ENCODE data around the gene CDH4.
"Not testable (repeated sequence)": the region's sequence is repeated elsewhere in the genome, so short reads cannot be mapped to it uniquely, and the experiment has no call there.

Gene CDH4

DNA sequence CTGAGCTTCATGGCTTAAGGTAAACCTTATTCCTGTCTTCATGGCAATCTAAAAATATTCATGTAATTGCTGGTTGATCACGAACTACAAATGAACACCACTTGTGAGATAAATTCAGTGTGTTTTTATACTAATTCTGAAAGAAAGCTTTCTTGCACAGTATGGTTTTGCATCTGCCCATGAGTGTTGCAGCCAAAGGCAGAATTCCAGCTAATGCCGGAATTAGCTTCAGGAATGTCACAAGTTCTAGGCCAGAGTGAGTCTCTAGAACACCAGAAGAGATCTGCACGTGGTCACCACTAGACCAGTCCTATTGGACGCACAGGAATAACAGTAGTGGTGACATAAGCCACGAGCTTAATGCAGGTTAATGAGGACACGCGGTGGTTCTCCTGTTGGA, 223.7 kb downstream of the CDH4 start:
- DNase-seq, result no peak

DNA sequence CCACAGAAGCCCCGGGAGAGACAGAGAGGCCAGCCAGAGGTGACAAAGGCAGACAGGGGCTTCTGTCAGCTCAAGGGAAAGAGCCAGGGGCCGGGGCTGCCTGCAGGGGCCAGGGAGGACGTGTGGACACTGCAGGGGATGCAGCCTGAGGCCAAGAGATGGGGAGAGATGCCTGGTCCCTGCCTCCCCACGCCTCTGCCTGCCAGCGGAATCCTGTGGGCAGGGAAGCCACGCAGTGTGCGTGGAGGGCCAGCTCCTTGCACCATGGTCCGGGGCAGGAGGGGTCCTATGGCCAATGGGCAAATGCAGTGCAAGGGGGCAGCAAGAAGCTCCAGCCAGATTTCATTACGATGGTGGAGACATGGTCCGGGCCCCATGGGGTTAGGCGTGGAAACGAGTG, 224.9 kb downstream of the CDH4 start:
- DNase-seq, result no peak

DNA sequence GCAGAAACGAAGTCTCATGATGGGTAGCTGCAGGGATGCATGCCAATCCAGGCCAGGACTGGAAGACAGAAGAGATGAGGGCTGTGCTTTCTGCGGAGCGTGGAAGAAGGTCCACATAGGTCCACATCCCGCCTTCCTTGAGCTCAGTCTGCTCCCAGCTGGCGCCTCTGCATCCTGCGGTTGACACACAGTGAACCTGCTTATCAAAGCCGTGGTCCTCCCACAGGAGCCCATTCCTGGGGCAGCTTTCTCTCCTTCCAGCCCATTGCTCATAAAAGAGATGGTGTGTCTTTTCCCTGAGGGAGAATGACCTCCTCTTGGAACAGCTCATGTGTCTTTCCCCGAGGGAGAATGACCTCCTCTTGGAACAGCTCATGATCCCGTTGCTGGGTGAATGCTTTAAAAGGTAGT, 225.4 kb downstream of the CDH4 start:
- DNase-seq, result no peak

DNA sequence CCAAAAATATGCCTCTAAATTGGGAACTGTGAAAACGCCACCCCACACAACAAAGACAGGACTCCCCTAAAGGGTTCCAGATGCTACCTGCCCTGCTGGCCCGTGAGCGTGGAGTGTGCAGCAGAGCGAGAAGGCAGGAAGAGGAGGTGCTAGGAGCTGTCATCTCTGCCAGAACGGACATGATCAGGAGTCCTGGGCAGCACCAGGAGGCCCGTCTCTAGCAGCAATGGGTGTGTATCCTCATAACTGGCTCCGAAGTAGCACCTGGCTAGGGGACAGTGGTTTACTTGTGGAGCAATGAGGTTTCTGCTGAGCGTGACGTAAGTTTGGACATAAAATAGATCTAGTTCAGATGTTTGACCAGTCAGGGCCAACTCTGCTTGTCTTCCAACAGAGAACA, 226.0 kb downstream of the CDH4 start:
- no peak for DNase-seq

DNA sequence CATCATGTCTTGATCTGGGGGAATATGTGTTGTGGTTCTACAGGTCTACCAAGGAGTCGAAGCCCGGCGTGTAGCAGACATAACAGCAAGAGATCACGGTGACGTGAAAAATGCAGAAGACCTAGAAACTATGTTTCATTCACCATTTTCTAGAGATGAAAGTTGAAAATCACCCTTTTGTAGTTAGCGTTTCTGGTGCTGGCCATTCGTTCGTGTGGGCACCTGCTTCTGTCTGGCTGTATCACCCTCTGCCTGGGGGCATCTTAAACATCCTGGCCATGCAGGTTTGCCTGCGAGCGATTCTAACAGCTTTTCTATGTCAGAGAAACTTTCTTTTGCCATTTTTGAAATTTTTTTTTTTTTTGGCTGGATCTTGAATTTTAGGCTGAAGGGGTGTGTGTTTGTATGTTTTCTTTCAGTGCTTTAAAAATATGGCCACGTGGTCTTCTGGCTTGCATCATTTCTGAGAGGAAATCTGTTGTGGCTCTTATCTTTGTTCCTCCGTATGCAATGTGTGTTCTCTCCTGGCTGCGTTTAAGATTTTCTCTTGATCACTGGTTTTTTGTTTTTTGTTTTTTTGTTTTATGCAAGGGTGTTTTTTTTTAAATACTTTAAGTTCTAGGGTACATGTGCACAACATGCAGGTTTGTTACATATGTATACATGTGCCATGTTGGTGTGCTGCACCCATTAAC, 226.7 kb downstream of the CDH4 start:
- no peak for DNase-seq

DNA sequence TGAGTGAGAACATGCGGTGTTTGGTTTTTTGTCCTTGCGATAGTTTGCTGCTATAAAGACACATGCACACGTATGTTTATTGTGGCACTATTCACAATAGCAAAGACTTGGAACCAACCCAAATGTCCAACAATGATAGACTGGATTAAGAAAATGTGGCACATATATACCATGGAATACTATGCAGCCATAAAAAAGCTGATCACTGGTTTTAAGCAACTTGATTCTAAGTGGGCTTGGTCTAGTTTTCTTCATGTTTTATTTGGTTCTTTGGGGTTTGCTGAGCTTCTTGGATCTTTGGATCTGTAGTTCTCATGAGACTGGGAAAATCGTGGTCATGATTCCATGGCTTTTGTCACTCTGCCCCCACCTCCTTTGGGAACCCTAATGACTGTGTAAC, 227.4 kb downstream of the CDH4 start:
- DNase-seq, result not testable (repeated sequence)

DNA sequence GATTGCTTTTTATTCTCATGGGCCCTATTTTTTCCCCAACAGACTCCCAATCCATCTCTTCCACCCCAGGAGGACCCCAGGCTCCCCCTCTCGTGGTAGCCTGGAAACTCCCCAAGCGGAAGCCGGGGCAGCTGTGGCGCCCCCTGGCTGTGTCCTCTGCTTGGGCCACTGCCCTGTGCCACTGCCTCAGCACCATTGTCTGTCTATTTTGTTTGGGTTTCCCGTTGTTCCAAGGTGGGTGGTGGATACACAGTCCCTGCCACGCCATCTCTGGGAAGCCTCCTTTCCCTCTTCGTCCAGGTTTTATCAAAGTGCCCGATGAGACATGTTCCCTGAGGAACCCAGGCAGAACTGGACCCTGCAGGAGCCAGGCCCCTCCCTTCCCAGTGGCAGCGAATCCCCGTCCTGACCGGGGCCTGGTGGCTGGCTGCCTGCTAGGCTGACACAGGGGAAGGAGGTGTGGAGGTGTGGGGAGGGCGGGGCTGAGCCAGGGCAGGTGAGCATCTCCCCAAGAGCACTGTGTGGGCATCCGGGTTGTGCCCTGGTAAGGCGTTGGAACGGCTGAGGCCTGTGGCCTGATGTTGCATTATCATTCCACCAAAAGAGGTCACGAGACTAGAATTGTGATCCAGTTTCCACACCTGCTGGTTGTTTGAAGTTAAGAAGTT, 228.2 kb downstream of the CDH4 start:
- no peak for DNase-seq

DNA sequence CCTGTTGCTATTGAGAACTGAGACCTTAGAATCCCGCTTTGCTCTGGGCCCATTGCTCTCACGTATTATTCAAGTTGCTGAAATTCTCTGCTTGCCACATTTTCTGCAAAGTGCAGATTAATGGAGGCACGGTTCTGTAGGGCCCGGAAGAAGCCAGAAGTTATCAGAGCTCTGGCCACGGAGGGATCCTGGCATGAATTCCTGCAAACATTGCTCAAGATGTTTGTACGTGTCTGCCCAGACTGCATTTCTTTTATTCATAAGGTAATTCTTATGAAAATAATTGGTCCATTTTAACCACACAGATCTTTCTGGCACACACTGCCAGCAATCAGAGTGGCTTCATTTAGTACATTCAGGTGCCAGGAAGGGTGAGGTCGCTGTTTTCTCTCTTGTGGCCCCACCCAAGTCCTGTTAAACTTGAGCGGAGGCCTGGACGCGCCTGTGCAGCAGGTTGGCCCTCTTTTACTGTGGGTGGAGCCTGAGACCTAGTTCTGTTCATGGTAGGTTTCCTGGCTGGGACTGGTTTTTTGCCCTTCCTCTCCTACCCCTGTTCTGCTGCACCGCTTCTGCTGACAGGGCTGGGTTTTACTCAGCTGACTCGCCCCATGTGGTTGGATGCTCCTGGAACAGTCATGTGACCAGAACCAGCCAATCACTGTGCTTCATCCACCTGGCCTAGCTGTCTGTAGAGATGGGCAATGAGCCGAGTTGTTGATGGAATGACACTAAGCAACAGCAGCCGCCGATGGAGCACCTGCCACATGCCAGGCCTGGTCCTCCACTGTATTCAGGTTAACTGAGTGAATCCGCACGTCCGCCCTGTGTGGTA, 230.2 kb downstream of the CDH4 start:
- DNase-seq, result no peak

DNA sequence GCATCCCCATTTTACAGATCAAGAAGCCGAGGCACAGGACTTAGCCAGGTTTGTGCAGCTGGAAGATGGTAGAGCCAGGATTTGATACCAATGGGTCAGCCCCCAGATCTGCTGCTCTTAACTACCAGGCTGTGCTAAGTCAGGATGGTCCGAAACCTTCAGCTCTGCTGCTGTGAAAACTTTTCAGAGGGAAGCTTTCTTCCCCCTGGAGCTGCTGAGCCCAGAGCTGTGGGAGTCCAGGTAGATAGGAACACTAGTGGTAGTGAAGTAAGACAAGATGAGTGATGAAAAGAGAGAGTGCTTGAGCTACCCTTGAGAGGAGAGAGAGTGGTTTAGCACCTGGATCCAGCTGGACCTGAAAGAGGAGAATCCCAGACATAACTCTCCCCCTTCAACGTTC, 230.8 kb downstream of the CDH4 start:
- DNase-seq, result no peak

DNA sequence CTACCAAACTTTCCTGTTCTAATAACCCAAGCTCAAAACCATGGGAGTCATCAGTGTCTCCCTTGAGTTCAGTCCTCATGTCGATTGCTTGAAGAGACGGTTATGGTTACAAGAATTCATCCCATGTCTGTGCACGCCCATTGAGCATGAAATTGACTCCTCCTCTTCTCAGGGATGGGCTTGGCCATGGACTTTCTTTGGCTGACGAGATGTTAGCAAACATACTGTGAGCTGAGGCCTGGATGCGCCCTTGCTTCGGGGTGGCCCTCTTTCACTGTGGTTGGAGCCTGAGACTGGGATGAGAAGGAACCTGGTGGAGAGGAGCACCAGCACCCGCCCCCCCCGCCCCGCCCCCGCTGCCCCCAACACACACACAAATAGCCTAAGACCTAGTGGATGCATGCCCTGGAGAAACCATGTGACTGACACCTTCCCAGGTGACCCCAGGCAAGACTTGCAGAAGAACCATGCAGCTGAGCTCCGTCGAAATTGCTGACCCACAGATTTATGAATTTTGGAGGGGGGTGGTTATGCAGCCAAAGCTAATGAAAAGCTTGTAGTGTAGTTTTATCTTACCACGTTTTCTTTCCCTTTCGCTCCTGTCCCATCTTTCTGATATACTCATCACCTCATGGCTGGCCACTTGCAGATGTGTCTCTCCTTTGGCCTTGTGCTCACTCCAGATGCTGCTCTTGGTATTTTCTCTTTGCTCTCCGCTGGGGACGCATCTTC, 231.4 kb downstream of the CDH4 start:
- DNase-seq, result no peak

DNA sequence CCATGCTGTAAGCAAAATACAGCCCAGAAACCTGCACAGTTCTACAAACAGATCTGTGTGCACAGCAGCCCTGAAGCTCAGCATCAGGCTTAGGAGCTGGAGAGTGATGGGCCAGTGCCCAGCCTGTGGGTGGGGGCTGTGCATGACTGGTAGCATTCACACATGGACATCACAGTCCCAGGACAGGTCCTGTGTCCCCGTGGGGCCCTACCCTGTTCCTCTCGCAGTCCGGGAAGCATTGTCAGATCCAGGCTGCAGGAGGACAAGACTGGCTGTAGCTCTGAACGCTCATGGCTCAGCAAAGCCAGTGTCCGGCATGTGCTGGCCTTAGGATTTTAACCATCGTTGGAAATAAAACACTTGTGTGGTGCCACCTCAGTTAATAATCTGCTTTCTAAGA, 234.1 kb downstream of the CDH4 start:
- DNase-seq, result no peak

DNA sequence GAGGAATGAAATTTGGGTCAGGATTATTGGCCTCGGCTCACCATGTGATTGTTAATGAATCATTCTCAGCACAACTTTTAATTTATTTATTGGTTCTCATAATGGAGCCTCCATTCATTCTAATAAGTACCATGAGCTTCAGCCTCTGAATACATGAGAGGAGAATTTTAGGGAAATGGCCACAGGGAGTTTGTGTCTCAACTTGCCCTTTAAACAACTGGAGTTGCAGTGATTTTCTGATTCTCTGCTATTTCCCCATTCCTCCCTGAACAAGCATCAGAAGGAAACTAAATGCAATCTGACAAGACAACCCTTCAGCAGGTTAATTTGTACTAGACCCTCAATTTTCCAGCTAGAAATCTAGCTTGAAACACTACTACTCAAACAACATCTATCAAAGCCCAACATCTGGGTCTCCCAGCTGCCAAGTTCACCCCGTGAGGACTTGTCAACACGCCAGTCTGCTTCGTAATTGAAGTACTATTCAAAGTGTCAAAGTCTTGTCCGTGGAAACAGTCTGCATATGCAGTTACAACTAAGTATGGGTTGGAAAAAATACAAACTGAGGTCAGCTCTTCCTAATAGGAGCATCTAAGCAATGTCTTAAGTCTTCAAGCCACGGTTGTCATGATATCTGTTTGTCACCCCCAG, 235.4 kb downstream of the CDH4 start:
- DNase-seq, result no peak

DNA sequence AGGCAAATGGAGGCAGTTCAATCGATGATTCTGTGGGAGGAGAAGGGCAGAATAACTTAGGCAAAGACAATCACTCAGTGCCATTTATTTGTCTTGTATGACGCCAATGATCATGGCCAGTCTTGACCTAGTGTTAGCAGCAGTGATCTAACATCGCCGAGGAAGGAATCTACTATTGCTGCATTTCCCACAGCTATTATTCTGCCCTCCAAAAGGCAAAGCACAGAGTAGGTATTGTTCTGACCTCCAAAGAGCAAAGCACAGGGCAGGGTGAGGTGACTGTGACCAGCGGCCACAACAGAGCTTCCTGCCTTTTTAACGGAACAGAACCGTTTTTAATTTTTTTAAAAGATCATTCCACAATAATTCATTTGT, 235.9 kb downstream of the CDH4 start:
- no peak for DNase-seq

DNA sequence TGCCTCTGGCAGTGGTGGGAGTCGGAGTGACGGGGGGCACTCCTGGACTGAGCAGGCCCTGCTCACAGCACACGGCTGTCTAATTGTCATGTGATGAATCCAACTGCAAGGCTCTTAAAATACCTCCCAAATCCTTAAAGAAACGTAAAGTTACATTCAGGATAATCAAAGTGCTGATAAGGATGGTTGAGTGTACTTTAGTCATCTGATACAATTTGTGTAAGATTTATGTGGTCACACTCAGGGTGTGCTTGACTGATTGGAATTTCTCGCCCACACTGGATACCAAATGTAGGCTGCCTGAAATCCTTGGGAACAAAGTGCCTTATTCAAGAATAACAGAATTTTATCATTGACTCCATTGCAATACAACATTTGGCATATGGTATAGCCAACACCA, 238.7 kb downstream of the CDH4 start:
- no peak for DNase-seq

DNA sequence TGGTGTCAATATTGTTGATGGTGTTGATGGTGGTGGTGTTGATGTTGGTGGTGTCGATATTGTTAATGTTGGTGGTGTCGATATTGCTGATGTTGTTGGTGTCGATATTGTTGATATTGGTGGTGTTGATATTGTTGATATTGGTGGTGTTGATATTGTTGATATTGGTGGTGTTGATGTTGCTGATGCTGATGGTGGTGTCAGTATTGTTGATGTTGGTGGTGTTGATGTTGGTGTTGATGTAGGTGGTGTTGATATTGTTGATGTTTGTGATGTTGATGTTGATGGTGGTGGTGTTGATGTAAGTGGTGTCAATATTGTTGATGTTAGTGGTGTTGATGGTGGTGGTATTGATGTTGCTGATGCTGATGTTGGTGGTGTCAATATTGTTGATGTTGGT, 240.0 kb downstream of the CDH4 start:
- no peak for DNase-seq

DNA sequence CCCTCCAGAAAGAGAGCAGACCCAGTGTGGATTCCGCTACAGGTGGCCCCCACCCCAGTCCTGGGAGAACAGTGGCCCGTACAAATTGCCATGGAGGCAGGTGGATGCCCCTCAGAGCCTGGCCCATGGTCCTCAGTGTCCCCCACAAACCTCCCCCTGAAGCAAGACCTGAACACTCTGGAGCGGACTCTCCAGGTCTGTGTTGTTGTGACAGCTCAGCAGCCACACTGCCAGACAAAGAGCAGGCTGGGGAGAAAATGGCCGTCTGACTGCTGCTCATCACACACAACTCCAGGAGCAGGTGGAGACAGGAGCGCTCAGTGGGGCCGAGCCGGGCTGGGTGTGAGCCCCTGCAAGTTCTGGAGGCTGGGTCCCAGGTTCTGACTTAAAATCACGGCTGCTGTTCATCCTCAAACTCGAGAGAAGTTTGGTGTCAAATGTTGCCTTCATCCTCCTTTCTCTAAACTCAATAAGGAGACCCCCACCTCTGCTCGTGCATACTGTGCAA, 241.8 kb downstream of the CDH4 start:
- no peak for DNase-seq

DNA sequence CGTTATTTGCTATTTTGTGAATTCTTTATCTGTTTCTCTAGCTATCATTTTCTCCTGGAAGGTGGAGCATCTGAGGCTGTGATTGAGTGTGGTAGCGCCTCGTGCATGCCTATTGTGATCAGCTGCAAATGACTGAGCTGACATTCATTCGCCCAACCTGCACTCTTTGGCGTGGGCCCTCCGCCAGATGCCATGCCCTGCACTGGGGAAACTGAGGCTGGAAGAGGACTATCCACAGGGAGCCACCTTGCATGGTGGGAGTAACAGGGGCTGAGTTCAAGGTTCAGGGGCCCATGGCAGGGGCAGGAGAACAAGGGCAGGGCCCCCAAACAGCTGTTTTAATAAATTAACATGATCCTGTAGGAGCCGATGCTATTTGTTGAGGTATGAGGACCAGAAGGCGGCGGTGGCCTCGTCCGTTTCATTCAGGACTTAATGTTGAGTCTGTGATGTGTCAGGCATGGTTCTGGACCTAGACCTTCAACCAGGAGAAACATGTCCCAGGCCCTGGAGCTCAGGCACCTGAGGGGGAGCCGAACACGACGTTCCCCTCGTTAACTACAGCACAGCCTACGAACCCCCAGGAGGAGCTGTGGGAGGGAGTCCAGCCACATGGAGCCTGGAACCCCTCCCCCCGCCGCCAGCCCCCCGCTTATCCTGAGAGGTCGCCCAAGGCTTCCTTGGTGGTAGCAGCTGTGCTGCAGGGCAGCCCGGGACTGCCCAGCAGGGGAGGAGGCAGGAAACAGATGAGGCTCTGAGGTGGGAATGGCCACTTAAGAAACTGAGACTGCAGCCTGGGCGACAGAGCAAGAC, 242.9 kb downstream of the CDH4 start:
- DNase-seq, result no peak

DNA sequence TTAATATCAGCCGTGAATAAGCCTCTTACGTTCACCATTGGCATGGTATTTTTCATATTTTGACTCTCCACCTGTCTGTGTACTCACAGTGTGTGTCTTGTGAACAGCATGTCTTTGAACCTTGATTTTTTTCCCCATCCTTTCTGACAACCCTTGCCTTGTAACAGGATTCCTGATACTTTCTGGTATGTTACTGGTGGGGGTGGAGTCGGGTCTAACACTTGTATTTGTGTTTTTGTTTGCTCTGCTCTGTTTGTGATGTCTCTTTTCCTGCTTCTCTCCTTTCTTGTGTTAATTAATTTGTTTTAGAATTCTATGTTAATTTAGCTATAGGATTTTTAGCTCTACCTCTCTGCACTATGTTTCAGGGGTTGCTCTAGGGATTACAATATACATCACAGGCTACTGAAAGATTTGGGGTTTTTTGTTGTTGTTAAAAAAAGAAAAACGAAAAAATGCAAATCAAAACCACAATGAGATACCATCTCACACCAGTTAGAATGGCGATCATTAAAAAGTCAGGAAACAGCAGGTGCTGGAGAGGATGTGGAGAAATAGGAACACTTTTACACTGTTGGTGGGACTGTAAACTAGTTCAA, 245.1 kb downstream of the CDH4 start:
- DNase-seq, result no peak

DNA sequence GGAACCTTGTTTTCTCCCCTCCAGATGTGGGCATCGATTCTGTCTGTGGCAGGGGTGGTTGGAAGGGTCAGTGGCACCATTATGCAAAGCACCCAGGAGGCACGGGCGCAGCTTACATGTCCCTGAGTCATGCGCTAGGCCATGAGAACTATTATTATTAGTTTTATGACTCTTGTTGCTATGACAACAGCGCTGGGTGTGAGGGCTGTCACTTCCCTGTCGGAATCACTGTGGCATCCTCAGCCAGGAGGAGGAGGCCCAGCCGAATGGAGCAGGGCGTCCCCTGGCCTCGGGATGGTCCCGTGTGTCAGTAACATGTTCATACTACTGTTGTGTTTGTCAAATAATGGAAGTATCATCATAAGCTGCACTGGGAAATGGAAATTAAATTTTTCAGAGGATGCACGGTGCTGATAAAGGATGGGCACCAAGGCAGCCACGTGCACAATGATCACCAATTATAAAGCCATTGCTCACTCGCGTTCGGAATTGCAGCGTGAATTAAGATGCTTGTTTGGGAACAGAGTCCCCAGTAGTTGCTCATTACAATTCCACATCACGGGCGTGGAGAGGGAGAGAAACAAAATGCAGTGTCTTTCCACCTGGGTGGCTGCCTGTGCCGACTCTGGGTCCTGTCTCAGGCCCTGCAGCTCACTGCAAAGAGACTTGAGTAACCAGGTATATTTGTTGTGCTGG, 247.9 kb downstream of the CDH4 start:
- no peak for DNase-seq

DNA sequence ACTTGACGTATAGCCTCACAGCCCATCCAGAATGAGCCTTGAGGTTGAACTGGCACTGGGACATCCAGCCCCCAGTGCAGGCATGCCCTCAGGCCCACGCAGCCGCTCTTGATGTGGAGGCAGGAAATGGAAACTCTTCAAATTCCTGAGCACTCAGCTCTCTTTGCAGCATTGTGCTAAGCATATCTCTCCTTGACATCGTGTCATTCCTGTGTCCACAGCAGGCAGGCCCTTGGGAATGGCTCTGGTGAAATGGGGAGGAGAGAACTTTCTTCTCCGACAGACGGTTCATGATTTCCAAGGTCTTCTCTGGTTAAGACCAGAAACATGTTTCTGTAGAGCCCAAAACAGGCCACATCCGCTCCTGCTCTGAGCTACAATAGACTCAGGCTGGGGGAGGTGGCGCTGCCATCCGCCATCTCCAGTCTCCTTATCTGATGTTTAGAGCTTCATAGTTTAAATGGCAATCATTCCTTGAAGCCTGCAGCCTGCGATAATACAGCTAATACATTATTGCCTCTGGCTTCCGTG, 248.8 kb downstream of the CDH4 start:
- DNase-seq, result peak; percentile 11
